HG03139 (cell line): ENCODE data around the gene CAMK1D.
"Not testable (repeated sequence)": the region's sequence is repeated elsewhere in the genome, so short reads cannot be mapped to it uniquely, and the experiment has no call there.

ENCODE experiments used
- ATAC-seq: cut with Tn5 transposase; IDR thresholded peaks from one replicate; pipeline ENCODE4 v1.9.1; 2021; ENCODE audit not compliant: unreplicated experiment

Gene CAMK1D

GRCh38 chr10:12806228-12807095 lies 457.1 kb downstream of the CAMK1D start:
- ATAC-seq = no peak

GRCh38 chr10:12807096-12807755 lies 457.9 kb downstream of the CAMK1D start:
- no peak for ATAC-seq

- ATAC-seq = no peak
Observed at GRCh38 chr10:12808014-12808613, 458.8 kb downstream of the CAMK1D start.

- ATAC-seq = not testable (repeated sequence)
Observed at GRCh38 chr10:12810046-12810445, 460.7 kb downstream of the CAMK1D start.

- no peak for ATAC-seq
Observed at GRCh38 chr10:12811826-12812225, 462.5 kb downstream of the CAMK1D start.

- ATAC-seq = no peak
Observed at GRCh38 chr10:12812571-12812970, 463.2 kb downstream of the CAMK1D start.

GRCh38 chr10:12814166-12814565 lies 464.8 kb downstream of the CAMK1D start:
- ATAC-seq = no peak

- ATAC-seq = no peak
Observed at GRCh38 chr10:12819071-12819470, 469.7 kb downstream of the CAMK1D start.

- ATAC-seq = no peak
Observed at GRCh38 chr10:12819656-12820055, 470.3 kb downstream of the CAMK1D start.

GRCh38 chr10:12822126-12822892 lies 473.0 kb downstream of the CAMK1D start:
- no peak for ATAC-seq

GRCh38 chr10:12822893-12823170 lies 473.5 kb downstream of the CAMK1D start:
- no peak for ATAC-seq

- ATAC-seq = no peak
Observed at GRCh38 chr10:12823328-12823727, 474.0 kb downstream of the CAMK1D start.

GRCh38 chr10:12825260-12825849 lies 476.0 kb downstream of the CAMK1D start:
- no peak for ATAC-seq

- no peak for ATAC-seq
Observed at GRCh38 chr10:12826800-12827372, 477.5 kb downstream of the CAMK1D start.

- ATAC-seq = no peak
Observed at GRCh38 chr10:12828736-12829135, 479.4 kb downstream of the CAMK1D start.

GRCh38 chr10:12829831-12830390 lies 480.6 kb downstream of the CAMK1D start:
- ATAC-seq = no peak

GRCh38 chr10:12832096-12832495 lies 482.7 kb downstream of the CAMK1D start:
- no peak for ATAC-seq

GRCh38 chr10:12833451-12833850 lies 484.1 kb downstream of the CAMK1D start:
- ATAC-seq = no peak

GRCh38 chr10:12834116-12834665 lies 484.8 kb downstream of the CAMK1D start:
- no peak for ATAC-seq

GRCh38 chr10:12834721-12835120 lies 485.4 kb downstream of the CAMK1D start:
- ATAC-seq = no peak
